Measurements from ENCODE around the gene NOS1AP. TPM values are rescaled to one million over a fixed set of nuclear protein-coding genes. Genes with fewer than 3 reads are reported as not detected.

The NOS1AP gene
- total and polyA plus RNA-seq, 7 experiments from 2014 or later = 0.08 to 0.15 TPM; not detected in 5

GRCh38 chr1:162094723-162095122, 25.2 kb downstream of the NOS1AP start:
- no peak overlapping the region for H3K27ac ChIP-seq (ENCODE audit: low read depth, low read length)
- Mint-ChIP-seq H3K27ac (no peak overlapping the region), H3K36me3 (no peaks in the 10 kb centered on the region), H3K4me3 (no peak overlapping the region), H3K4me1 (peaks cover 0 to 2% (median 0%) of the 10 kb centered on the region in 7 donors), H3K9me3 (peaks cover 0 to 4% (median 0%) of the 10 kb centered on the region in 11 donors), H3K27me3 (peaks cover 14 to 30% (median 17%) of the 10 kb centered on the region in 5 donors)
- H3K36me3 ChIP-seq (ENCODE audit: control insufficient read depth in 2 of 3, insufficient read depth in 3 of 3, low read length in 3 of 3) = no peaks in the 10 kb centered on the region
- ChIA-PET CTCF (no interaction called here), POLR2A (no interaction called here)
- H3K4me1 ChIP-seq (ENCODE audit: control insufficient read depth in 2 of 2, insufficient read depth in 2 of 2, low read length in 2 of 2) = no peaks in the 10 kb centered on the region
- intact Hi-C loops (cut with micrococcal nuclease) = no loop called here
- no peak for ATAC-seq
- H3K9me3 ChIP-seq (ENCODE audit: control insufficient read depth in 2 of 3, low read length in 3 of 3) = no peaks in the 10 kb centered on the region
- DNase-seq = no peak
- H3K27me3 ChIP-seq (ENCODE audit: control insufficient read depth in 2 of 2, insufficient read depth in 2 of 2, low read length in 2 of 2) = no peaks in the 10 kb centered on the region
- H3K4me3 ChIP-seq (ENCODE audit: low read length) = no peak overlapping the region

- Histone ChIP-seq H3K9me3 (ENCODE audit: control insufficient read depth in 2 of 3, low read length in 3 of 3) (no peaks in the 10 kb centered on the region), H3K4me3 (ENCODE audit: low read length) (no peak overlapping the region), H3K36me3 (ENCODE audit: control insufficient read depth in 2 of 3, insufficient read depth in 3 of 3, low read length in 3 of 3) (no peaks in the 10 kb centered on the region), H3K27me3 (ENCODE audit: control insufficient read depth in 2 of 2, insufficient read depth in 2 of 2, low read length in 2 of 2) (peaks cover 0 to 5% of the 10 kb centered on the region in 2 donors), H3K4me1 (ENCODE audit: control insufficient read depth in 2 of 2, insufficient read depth in 2 of 2, low read length in 2 of 2) (no peaks in the 10 kb centered on the region), H3K27ac (ENCODE audit: low read depth, low read length) (no peak overlapping the region)
- POLR2A ChIA-PET = no interaction called here
- Mint-ChIP-seq H3K4me3 (no peak overlapping the region), H3K27me3 (peaks cover 20 to 69% (median 48%) of the 10 kb centered on the region in 5 donors), H3K4me1 (peaks cover 0 to 1% (median 0%) of the 10 kb centered on the region in 7 donors), H3K36me3 (peaks cover 0 to 13% (median 4%) of the 10 kb centered on the region in 5 donors), H3K9me3 (peaks cover 6 to 50% (median 20%) of the 10 kb centered on the region in 11 donors), H3K27ac (no peak overlapping the region)
- intact Hi-C loops (cut with micrococcal nuclease) = no loop called here
- no peak for DNase-seq
- no peak for ATAC-seq
- CTCF ChIA-PET = no interaction called here
Measured at GRCh38 chr1:162107911-162108310, 38.4 kb downstream of the NOS1AP start.

DNA sequence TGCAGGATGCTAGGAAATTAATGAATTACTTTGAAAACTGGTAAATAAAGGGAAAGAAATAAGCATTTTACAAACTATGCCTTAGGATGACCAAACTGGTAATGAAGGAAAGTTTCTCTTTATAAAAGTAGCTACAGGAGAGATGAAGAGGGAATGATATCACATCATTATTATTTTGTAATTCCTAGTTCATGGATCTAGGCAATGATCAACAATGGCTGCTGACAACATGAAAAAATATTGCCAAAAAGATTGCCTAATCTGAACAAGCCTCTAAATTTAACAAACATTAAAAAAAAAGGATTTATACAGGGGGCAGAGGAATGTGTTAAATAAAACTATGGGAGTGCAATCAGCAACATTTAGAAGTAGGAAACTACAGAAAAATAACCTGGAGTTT, 38.9 kb downstream of the NOS1AP start:
- H3K9me3 Mint-ChIP-seq = peaks cover 6 to 45% (median 18%) of the 10 kb centered on the region in 11 donors
- peaks cover 0 to 3% (median 2%) of the 10 kb centered on the region in 7 donors for H3K4me1 Mint-ChIP-seq
- Histone ChIP-seq H3K4me3 (ENCODE audit: low read length) (no peak overlapping the region), H3K4me1 (ENCODE audit: control insufficient read depth in 2 of 2, insufficient read depth in 2 of 2, low read length in 2 of 2) (no peaks in the 10 kb centered on the region), H3K27me3 (ENCODE audit: control insufficient read depth in 2 of 2, insufficient read depth in 2 of 2, low read length in 2 of 2) (peaks cover 0 to 5% of the 10 kb centered on the region in 2 donors), H3K36me3 (ENCODE audit: control insufficient read depth in 2 of 3, insufficient read depth in 3 of 3, low read length in 3 of 3) (no peaks in the 10 kb centered on the region), H3K27ac (ENCODE audit: low read depth, low read length) (no peak overlapping the region), H3K9me3 (ENCODE audit: control insufficient read depth in 2 of 3, low read length in 3 of 3) (no peaks in the 10 kb centered on the region)
- ChIA-PET POLR2A (no interaction called here), CTCF (no interaction called here)
- no peak for ATAC-seq
- H3K27ac Mint-ChIP-seq = no peak overlapping the region
- intact Hi-C loops (cut with micrococcal nuclease) = no loop called here
- H3K36me3 Mint-ChIP-seq = peaks cover 0 to 13% (median 4%) of the 10 kb centered on the region in 5 donors
- H3K27me3 Mint-ChIP-seq = peaks cover 20 to 64% (median 46%) of the 10 kb centered on the region in 5 donors
- no peak overlapping the region for H3K4me3 Mint-ChIP-seq
- DNase-seq = no peak

DNA sequence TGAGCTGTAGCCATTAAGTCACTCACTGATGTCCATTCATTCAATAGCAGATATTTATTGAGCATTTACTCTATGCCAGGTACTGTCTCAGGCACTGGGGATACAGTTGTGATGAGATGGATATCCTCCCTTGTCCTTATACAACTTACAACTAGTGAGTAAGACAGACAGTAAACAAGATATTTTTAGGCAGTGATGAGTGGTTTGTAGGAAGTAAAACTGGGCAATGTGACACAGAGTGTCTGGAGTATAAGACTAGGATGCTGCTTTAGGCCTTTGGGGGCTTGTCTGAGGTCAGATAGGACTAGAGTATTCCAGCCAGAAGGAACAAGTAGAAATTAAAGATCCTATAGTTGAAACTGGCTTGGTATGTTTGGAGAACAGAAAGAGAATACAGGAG, 41.4 kb downstream of the NOS1AP start:
- CTCF ChIA-PET = no interaction called here
- H3K4me1 Mint-ChIP-seq = peaks cover 0 to 10% (median 2%) of the 10 kb centered on the region in 7 donors
- H3K9me3 ChIP-seq (ENCODE audit: control insufficient read depth in 2 of 3, low read length in 3 of 3) = no peaks in the 10 kb centered on the region
- H3K4me1 ChIP-seq (ENCODE audit: control insufficient read depth in 2 of 2, insufficient read depth in 2 of 2, low read length in 2 of 2) = no peaks in the 10 kb centered on the region
- H3K27ac ChIP-seq (ENCODE audit: low read depth, low read length) = no peak overlapping the region
- ATAC-seq (no peak), DNase-seq (no peak)
- peaks cover 2 to 32% (median 13%) of the 10 kb centered on the region in 11 donors for H3K9me3 Mint-ChIP-seq
- H3K4me3 ChIP-seq (ENCODE audit: low read length) = no peak overlapping the region
- H3K27ac Mint-ChIP-seq = no peak overlapping the region
- no peaks in the 10 kb centered on the region for H3K27me3 ChIP-seq (ENCODE audit: control insufficient read depth in 2 of 2, insufficient read depth in 2 of 2, low read length in 2 of 2)
- intact Hi-C loops (cut with micrococcal nuclease) = no loop called here
- peaks cover 15 to 57% (median 43%) of the 10 kb centered on the region in 5 donors for H3K27me3 Mint-ChIP-seq
- POLR2A ChIA-PET = no interaction called here
- no peak overlapping the region for H3K4me3 Mint-ChIP-seq
- H3K36me3 Mint-ChIP-seq = peaks cover 0 to 10% (median 4%) of the 10 kb centered on the region in 5 donors
- H3K36me3 ChIP-seq (ENCODE audit: control insufficient read depth in 2 of 3, insufficient read depth in 3 of 3, low read length in 3 of 3) = no peaks in the 10 kb centered on the region

DNA sequence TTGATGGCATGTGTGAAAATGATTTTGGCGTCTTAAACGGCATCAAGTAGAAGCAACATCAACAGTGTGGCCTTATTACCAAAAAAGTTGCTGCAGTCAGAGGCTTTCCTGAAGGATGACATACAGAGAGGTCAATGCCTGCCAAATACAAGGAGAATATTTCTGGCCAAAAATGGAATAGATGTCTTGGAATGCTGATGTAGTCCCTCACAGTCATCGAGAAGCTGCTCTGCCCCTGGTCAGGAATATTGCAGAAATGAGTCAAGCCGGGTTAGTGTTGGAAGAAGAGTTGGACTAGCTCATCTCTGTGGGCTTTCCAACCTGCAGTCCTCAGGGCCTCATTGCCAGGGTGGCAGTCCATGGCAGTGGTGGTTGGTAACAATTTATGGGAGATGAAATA, 42.1 kb downstream of the NOS1AP start:
- H3K4me3 ChIP-seq (ENCODE audit: low read length) = no peak overlapping the region
- no peak overlapping the region for H3K27ac Mint-ChIP-seq
- H3K4me3 Mint-ChIP-seq = no peak overlapping the region
- H3K4me1 Mint-ChIP-seq = peaks cover 0 to 10% (median 2%) of the 10 kb centered on the region in 7 donors
- H3K4me1 ChIP-seq (ENCODE audit: control insufficient read depth in 2 of 2, insufficient read depth in 2 of 2, low read length in 2 of 2) = no peaks in the 10 kb centered on the region
- POLR2A ChIA-PET = no interaction called here
- H3K36me3 ChIP-seq (ENCODE audit: control insufficient read depth in 2 of 3, insufficient read depth in 3 of 3, low read length in 3 of 3) = no peaks in the 10 kb centered on the region
- H3K9me3 Mint-ChIP-seq = peaks cover 0 to 26% (median 13%) of the 10 kb centered on the region in 11 donors
- ATAC-seq = no peak
- intact Hi-C loops (cut with micrococcal nuclease) = no loop called here
- no peak overlapping the region for H3K27ac ChIP-seq (ENCODE audit: low read depth, low read length)
- no peak for DNase-seq
- CTCF ChIA-PET = no interaction called here
- H3K9me3 ChIP-seq (ENCODE audit: control insufficient read depth in 2 of 3, low read length in 3 of 3) = no peaks in the 10 kb centered on the region
- H3K36me3 Mint-ChIP-seq = peaks cover 0 to 7% (median 4%) of the 10 kb centered on the region in 5 donors
- peaks cover 14 to 55% (median 40%) of the 10 kb centered on the region in 5 donors for H3K27me3 Mint-ChIP-seq
- H3K27me3 ChIP-seq (ENCODE audit: control insufficient read depth in 2 of 2, insufficient read depth in 2 of 2, low read length in 2 of 2) = no peaks in the 10 kb centered on the region

DNA sequence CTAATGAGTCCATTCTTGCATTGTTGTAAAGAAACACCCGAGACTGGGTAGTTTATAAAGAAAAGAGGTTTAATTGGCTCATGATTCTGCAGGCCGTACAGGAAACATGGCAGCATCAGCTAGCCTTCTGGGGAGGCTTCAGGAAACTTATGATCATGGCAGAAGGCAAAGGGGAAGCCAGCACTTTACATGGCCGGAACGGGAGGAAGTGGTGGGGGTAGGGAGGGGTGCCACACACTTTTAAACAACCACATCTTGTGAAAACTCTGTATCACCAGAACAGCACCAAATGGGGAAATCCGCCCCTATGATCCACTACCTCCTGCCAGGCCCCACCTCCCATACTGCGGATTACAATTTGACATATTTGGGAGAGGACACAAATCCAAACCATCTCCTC, 43.9 kb downstream of the NOS1AP start:
- Mint-ChIP-seq H3K4me3 (no peak overlapping the region), H3K36me3 (peaks cover 0 to 7% (median 4%) of the 10 kb centered on the region in 5 donors), H3K27me3 (peaks cover 14 to 50% (median 43%) of the 10 kb centered on the region in 5 donors), H3K4me1 (peaks cover 0 to 10% (median 2%) of the 10 kb centered on the region in 7 donors), H3K27ac (no peak overlapping the region), H3K9me3 (peaks cover 0 to 17% (median 9%) of the 10 kb centered on the region in 11 donors)
- intact Hi-C loops (cut with micrococcal nuclease) = no loop called here
- H3K4me1 ChIP-seq (ENCODE audit: control insufficient read depth in 2 of 2, insufficient read depth in 2 of 2, low read length in 2 of 2) = no peaks in the 10 kb centered on the region
- ChIA-PET CTCF (no interaction called here), POLR2A (no interaction called here)
- H3K36me3 ChIP-seq (ENCODE audit: control insufficient read depth in 2 of 3, insufficient read depth in 3 of 3, low read length in 3 of 3) = no peaks in the 10 kb centered on the region
- no peak for DNase-seq
- no peak overlapping the region for H3K27ac ChIP-seq (ENCODE audit: low read depth, low read length)
- H3K9me3 ChIP-seq (ENCODE audit: control insufficient read depth in 2 of 3, low read length in 3 of 3) = no peaks in the 10 kb centered on the region
- no peak overlapping the region for H3K4me3 ChIP-seq (ENCODE audit: low read length)
- peak; percentile 16 for ATAC-seq
- no peaks in the 10 kb centered on the region for H3K27me3 ChIP-seq (ENCODE audit: control insufficient read depth in 2 of 2, insufficient read depth in 2 of 2, low read length in 2 of 2)

GRCh38 chr1:162117039-162117774, 47.7 kb downstream of the NOS1AP start:
- Histone ChIP-seq H3K4me1 (ENCODE audit: control insufficient read depth in 2 of 2, insufficient read depth in 2 of 2, low read length in 2 of 2) (no peaks in the 10 kb centered on the region), H3K27ac (ENCODE audit: low read depth, low read length) (no peak overlapping the region), H3K9me3 (ENCODE audit: control insufficient read depth in 2 of 3, low read length in 3 of 3) (no peaks in the 10 kb centered on the region), H3K4me3 (ENCODE audit: low read length) (no peak overlapping the region), H3K27me3 (ENCODE audit: control insufficient read depth in 2 of 2, insufficient read depth in 2 of 2, low read length in 2 of 2) (peaks cover 0 to 3% of the 10 kb centered on the region in 2 donors), H3K36me3 (ENCODE audit: control insufficient read depth in 2 of 3, insufficient read depth in 3 of 3, low read length in 3 of 3) (no peaks in the 10 kb centered on the region)
- intact Hi-C loops (cut with micrococcal nuclease) = no loop called here
- Mint-ChIP-seq H3K4me1 (peaks cover 0 to 10% (median 2%) of the 10 kb centered on the region in 7 donors), H3K4me3 (no peak overlapping the region), H3K36me3 (peaks cover 0 to 6% (median 0%) of the 10 kb centered on the region in 5 donors), H3K27ac (no peak overlapping the region), H3K27me3 (peaks cover 14 to 45% (median 34%) of the 10 kb centered on the region in 5 donors), H3K9me3 (peaks cover 0 to 5% (median 0%) of the 10 kb centered on the region in 11 donors)
- no peak for DNase-seq
- ChIA-PET POLR2A (no interaction called here), CTCF (no interaction called here)
- ATAC-seq = no peak

Data from naive thymus-derived CD4-positive, alpha-beta T cell (primary cell).